GM11168 (cell line): Measurements from ENCODE around the gene ERGIC3.

Source experiments
- in situ Hi-C: fragments of 300-500 bp; cut with MboI; formaldehyde crosslinking; loops from one replicate; pipeline ENCODE4 v1.12.0; 2022; ENCODE audit warnings: low sequenced_read_pairs; ENCODE audit not compliant: unreplicated experiment

The ERGIC3 gene

DNA sequence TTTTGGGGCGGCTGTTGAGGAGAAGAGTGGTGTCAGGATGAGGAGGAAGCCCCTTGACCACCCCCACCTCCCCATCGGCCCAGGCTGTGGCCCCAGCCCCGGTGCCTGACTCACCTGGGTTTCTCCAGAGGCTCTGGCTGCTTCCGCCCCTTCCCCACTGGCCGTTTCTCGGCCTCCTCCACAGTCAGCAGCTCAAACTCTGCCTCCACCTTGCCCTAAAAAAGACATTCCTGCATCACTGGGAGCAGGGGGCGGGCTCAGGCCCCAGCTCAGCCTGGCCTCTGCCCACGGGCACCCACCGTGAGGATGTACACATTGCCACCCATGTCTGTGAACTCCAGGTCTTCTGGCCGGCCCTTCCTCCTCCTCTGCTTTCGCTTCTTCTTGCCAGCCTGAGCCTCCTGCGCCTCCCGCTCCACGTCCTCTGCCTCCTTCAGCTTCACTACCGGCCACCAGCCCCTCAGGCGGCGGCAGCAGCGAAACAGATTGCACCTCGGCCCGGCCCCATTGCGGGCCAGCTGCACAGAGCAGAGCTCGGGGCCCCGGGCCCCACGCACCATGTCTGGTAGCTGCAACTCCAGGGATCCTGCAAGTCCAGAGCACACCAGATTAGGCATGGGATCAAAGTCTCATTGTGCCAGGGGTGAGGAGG lies 17.3 kb downstream of the ERGIC3 start:
- in situ Hi-C loops, result no loop called here

DNA sequence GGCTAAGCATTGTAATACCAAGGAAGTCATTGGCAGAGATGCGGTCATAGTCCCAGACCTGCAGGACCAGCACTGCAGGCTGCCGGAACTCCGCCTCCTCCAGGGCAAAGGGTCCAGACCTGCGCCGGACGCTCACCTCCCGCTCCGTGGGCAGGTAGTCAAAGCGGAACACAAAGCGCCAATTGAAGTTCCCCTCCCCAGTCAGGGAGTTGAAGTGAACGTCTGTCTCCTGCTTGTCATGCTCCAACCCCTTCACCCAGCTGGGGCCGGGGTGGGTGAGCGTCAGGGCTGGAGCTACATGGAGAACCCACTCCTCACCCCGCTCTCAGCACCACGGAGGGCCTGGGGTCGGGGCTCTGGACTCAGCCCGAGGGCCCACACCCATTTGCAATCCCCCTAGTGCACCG lies 18.2 kb downstream of the ERGIC3 start:
- in situ Hi-C loops, result no loop called here

GRCh38 chr20:35560541-35560940 lies 18.7 kb downstream of the ERGIC3 start:
- in situ Hi-C loops, result no loop called here

- in situ Hi-C loops, result no loop called here
These were observed 19.4 kb downstream of the ERGIC3 start for GRCh38 chr20:35561268-35561667.

DNA sequence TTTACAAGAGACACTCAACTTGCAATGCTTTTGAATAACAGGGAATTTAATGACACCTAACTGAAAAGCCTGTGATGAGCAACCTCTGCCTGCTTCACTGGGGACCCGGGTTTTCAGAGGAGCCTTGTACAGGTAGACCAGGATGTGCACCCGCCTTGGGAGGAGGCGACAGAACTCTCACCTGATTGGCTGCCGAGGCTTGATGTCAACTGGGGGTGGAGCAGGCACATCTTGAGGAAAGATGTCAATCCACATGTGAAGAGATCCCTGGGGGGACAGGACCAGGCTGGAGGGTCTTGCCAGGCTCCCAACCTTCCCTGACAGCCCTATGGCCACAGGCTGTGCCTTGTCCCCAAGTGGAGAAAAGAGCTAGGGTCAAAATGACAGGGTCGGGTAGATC lies 19.8 kb downstream of the ERGIC3 start:
- in situ Hi-C loops, result no loop called here

DNA sequence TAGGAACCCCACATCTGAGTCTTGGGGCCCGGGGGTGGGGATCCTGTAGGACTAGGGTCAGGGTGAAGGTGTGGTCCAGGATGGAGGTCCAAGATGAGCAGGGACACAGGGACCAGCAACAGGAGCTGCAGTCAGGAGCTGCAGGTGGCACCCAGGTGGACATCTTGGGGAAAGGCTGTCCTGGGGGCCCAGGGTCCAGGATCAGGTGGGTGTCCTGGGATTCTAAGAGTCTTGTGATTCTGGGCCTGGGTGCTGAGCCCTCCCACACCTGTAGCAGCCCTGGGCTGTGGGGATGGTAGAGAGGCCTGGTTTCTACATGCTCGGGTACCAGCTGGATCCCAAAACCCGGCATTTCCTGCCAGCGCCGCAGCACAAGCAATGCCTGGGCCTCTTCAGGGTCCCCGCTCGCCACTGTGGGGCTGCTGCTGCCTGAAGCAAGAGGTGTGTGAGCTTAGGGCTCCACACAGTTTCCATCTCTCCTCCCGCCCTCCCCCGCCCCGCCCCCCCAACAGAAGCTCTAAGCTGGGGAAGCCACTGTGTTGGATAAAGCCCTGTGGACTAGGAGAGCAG lies 20.7 kb downstream of the ERGIC3 start:
- in situ Hi-C loops, result no loop called here

DNA sequence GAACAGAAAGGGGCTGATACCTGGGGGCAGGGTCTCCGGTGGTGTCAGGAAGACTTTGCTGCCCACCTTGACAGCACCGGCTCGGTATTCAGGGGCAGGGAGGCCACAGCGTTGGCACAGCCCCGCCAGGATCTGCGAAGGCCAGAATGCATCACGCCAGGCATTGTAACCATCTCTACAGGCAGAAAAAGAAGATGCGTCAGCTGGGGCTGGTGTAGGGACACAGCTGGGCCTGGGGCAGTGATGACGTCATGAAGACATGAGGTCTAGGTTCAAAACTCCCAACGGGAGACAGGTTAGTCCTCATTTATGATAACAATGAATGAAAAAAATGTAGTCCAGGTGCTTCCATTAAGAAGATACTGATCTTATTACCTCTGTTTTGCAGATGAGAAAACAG lies 22.0 kb downstream of the ERGIC3 start:
- in situ Hi-C loops, result no loop called here

DNA sequence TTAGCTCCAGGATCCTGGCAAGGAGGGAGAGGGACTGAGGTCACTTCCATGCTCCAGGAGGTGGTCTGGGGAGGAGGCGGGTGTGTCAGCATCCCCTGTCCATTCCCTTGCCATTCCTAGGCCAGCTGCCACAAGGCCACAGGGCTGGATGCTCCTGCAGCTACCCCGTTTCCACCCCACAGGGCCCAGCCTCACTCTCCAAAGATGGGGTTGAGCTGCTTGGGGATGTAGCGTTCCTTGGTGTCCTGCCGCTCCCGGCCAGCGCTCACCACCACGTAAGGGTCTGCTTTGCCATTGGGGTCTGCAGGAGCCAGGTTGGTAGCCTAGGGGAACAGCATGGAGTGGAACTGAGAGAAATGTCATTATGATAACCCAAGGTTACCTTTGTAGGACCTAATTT lies 23.0 kb downstream of the ERGIC3 start:
- in situ Hi-C loops, result no loop called here

GRCh38 chr20:35568645-35569044 lies 26.8 kb downstream of the ERGIC3 start:
- in situ Hi-C loops, result no loop called here

- in situ Hi-C loops, result no loop called here
These were observed 29.7 kb downstream of the ERGIC3 start for GRCh38 chr20:35571555-35571954.

DNA sequence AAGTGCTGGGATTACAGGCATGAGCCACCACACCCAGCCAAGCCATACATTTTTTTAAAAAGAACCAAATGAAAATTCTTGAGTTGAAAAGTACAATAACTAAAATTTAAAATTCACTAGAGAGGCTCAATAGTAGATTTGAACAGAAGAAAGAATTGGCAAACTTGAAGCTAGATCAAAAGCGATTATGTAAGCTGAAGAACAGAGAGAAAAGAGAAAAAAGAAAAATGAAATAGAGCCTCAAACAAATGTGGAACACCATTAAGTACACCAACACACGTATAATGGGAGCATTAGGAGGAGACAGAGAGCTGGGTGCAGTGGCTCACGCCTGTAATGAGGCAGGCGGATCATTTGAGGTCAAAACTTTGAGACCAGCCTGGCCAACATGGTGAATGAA lies 31.0 kb downstream of the ERGIC3 start:
- in situ Hi-C loops, result no loop called here

DNA sequence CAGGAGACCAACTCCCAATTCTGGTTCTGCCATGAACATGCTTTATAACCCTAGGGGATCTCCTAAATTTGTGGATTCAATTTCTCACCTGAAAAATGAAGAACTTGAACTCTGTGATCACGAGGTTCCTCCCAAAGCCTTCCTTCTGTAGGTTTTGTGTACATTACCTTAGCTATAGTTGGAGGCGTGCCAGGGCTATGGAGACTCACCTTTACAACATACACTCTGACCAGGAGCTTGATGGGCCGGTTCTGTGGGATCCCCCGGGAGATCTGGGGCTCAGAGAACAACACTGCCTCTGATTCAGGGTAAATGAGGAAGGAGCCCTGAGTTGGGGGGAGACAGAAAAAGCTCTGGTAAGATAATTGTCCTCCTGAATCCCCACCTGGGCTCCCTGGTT lies 34.1 kb downstream of the ERGIC3 start:
- in situ Hi-C loops, result no loop called here

DNA sequence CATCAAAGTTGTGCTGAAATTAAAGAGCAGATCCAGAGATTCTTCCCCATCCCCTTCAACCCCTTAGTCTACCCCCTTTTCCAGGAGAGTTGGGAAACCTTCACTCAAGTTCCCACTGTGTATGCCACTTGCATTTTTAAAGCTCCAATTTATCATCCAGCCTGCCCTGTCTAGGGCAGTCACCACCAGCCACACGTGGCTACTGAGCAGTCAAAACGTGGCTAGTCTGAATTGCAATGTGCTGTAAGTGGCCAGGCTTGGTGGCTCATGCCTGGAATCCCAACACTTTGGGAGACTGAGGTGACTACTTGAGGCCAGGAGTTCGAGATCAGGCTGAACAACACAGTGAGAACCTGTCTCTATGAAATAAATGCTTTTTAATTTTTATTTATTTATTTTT lies 34.9 kb downstream of the ERGIC3 start:
- in situ Hi-C loops, result no loop called here

- in situ Hi-C loops, result no loop called here
These were observed 36.6 kb downstream of the ERGIC3 start for GRCh38 chr20:35578469-35578868.

GRCh38 chr20:35579196-35579595 lies 37.3 kb downstream of the ERGIC3 start:
- in situ Hi-C loops, result no loop called here

- in situ Hi-C loops, result no loop called here
These were observed 40.3 kb downstream of the ERGIC3 start for GRCh38 chr20:35582131-35582530.

- in situ Hi-C loops, result no loop called here
These were observed 41.0 kb downstream of the ERGIC3 start for GRCh38 chr20:35582741-35583404.

- in situ Hi-C loops, result no loop called here
These were observed 42.0 kb downstream of the ERGIC3 start for GRCh38 chr20:35583636-35584560.

DNA sequence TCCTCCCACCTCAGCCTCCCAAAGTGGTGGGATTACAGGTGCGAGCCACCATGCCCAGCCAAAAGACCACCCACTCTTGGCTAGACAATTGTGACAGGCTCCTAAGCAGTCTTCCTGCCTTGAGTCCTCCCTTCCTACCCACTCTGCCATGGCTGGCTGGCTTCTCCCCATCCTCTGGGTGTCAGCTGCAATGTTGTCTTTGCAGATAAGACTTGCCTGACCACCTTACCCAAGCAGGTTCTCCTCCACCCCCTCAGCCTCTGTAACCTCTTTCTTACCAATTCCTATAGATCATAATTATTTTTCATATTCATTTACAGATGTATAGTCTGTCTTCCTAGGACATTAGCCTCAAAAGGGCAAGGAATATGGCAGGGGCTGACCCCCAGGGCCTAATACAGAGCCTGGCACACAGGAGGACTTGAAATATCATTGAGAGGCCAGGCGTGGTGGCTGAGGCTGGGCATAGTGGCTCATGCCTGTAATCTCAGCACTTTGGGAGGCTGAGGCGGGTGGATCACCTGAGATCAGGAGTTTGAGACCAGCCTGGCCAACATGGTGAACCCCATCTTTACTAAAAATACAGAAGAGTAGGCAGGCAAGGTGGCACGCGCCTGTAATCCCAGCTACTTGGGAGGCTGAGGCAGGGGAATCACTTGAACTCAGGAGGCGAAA lies 45.0 kb downstream of the ERGIC3 start:
- in situ Hi-C loops, result no loop called here

DNA sequence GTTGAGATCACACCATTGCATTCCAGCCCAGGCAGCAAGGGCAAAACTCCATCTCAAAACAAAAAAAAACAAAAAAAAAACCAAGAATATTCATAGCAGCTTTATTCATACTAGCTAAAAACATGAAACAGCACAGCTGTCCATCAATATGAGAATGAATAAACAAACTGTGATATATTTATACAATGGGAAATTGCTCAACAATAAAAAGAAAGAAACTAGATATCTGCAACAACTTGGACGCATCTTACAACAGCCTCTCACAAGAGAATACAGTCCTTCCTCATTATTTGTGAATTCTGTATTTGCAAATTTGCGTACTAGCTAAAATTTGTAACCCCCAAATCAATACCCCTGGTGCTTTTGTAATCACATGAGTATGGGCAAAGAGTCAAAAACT lies 45.6 kb downstream of the ERGIC3 start:
- in situ Hi-C loops, result no loop called here
